ENCODE data around the gene SPATA32. TPM values are rescaled to one million over a fixed set of nuclear protein-coding genes. Genes with fewer than 3 reads are reported as not detected.

SPATA32 gene
- total RNA-seq, 1 experiment from 2014 or later = 0.15 TPM

DNA sequence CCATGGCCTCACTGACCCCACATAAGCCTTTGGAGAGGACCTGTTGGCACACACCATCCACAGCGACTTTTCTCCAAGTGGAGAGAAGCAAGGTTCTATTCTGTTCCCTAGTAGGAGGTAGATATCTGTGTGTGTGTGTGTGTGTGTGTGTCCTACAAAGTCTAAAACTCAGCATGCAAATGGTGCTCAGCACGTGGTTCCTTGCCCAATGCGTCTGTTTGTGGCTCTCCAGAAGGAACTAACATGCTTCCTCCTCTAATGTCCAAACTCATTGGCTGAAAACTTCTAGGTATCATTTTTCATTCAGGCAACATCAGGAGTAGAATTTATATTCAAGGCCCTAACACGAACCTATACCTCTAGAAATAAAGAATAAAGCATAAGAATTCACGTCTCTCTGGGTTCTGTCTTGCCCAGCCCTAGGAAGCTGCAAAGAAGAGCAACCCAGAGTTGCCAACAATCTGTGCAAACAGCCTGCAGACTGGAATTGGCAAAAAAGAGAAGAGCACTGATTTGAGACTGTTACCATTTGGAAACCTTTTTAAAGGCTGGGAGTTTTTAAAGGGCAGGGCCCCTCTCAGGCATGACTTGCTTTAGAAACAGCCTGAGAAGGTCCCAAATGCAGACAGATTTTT lies 29.4 kb upstream of the SPATA32 start:
- no peak overlapping the region for H3K4me3 ChIP-seq (replicated peaks in 1 of 2; ENCODE audit: low read depth in 1 of 2, low read length in 2 of 2)
- no peak for TF ChIP-seq CTCF (IDR thresholded peaks at IDR 0.05 in 2 of 3, conservative IDR thresholded peaks at IDR 0.05 in 1 of 3; ENCODE audit: borderline replicate concordance in 1 of 3, insufficient read depth in 1 of 3, low read depth in 2 of 3, low read length in 2 of 3)
- TF ChIP-seq POLR2A (IDR thresholded peaks at IDR 0.05; ENCODE audit: borderline replicate concordance, extremely low read depth, insufficient read depth, insufficient read length) = no peak
- TF ChIP-seq EZH2phosphoT487 (IDR thresholded peaks at IDR 0.05; ENCODE audit: borderline replicate concordance) = no peak
- TF ChIP-seq EZH2 (IDR thresholded peaks at IDR 0.05) = no peak
- TF ChIP-seq, protein P1, sequence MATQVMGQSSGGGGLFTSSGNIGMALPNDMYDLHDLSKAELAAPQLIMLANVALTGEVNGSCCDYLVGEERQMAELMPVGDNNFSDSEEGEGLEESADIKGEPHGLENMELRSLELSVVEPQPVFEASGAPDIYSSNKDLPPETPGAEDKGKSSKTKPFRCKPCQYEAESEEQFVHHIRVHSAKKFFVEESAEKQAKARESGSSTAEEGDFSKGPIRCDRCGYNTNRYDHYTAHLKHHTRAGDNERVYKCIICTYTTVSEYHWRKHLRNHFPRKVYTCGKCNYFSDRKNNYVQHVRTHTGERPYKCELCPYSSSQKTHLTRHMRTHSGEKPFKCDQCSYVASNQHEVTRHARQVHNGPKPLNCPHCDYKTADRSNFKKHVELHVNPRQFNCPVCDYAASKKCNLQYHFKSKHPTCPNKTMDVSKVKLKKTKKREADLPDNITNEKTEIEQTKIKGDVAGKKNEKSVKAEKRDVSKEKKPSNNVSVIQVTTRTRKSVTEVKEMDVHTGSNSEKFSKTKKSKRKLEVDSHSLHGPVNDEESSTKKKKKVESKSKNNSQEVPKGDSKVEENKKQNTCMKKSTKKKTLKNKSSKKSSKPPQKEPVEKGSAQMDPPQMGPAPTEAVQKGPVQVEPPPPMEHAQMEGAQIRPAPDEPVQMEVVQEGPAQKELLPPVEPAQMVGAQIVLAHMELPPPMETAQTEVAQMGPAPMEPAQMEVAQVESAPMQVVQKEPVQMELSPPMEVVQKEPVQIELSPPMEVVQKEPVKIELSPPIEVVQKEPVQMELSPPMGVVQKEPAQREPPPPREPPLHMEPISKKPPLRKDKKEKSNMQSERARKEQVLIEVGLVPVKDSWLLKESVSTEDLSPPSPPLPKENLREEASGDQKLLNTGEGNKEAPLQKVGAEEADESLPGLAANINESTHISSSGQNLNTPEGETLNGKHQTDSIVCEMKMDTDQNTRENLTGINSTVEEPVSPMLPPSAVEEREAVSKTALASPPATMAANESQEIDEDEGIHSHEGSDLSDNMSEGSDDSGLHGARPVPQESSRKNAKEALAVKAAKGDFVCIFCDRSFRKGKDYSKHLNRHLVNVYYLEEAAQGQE (IDR thresholded peaks at IDR 0.05; ENCODE audit: low read depth) = no peak
- no peak for TF ChIP-seq SRF (IDR thresholded peaks at IDR 0.05; ENCODE audit: low read depth)
- no peak for TF ChIP-seq YY1 (IDR thresholded peaks at IDR 0.05; ENCODE audit: extremely low read depth, insufficient replicate concordance, low read depth, low read length)
- TF ChIP-seq SP1 (IDR thresholded peaks at IDR 0.05; ENCODE audit: low read depth) = no peak
- TF ChIP-seq FOSL1 (IDR thresholded peaks at IDR 0.05; ENCODE audit: low read depth) = no peak
- no peak for TF ChIP-seq CBX3 (IDR thresholded peaks at IDR 0.05; ENCODE audit: low read depth)
- TF ChIP-seq ATF3 (IDR thresholded peaks at IDR 0.05) = no peak
- no peak for TF ChIP-seq ZNF274 (IDR thresholded peaks at IDR 0.05; ENCODE audit: low read depth, low read length)
- TF ChIP-seq POLR2AphosphoS5 (IDR thresholded peaks at IDR 0.05; ENCODE audit: low read depth, low read length) = no peak
- TF ChIP-seq TCF7L2 (IDR thresholded peaks at IDR 0.05; ENCODE audit: borderline replicate concordance, extremely low read depth, insufficient read depth, insufficient read length) = no peak
- no peak for TF ChIP-seq SIN3A (IDR thresholded peaks at IDR 0.05; ENCODE audit: low read depth)
- TF ChIP-seq EGR1 (IDR thresholded peaks at IDR 0.05; ENCODE audit: low read depth) = no peak
- TF ChIP-seq JUND (IDR thresholded peaks at IDR 0.05) = no peak
- no peak for TF ChIP-seq ZBTB33 (IDR thresholded peaks at IDR 0.05; ENCODE audit: extremely low read depth, insufficient replicate concordance, low read length)
- TF ChIP-seq CEBPB (IDR thresholded peaks at IDR 0.05; ENCODE audit: low read depth) = no peak
- CTCF ChIA-PET = no interaction called here
- BruUV-seq (replicated peaks) = no TSS peak
- H4K20me1 ChIP-seq (ENCODE audit: insufficient read depth) = peaks cover 20% of the 10 kb centered on the region; the same call in 1 of the 2 replicates
- peaks cover 75% of the 10 kb centered on the region for H3K79me2 ChIP-seq (ENCODE audit: insufficient read depth, low read length)
- H3K36me3 ChIP-seq (ENCODE audit: control insufficient read depth in 1 of 2, insufficient read depth in 2 of 2, low read length in 2 of 2) = peaks cover 18 to 43% of the 10 kb centered on the region in 2 experiments; a peak in 3 of 4 replicates
- H3K4me1 ChIP-seq (ENCODE audit: control insufficient read depth in 1 of 2, insufficient read depth in 2 of 2, low read length in 2 of 2) = peaks cover 29 to 39% of the 10 kb centered on the region in 2 experiments
- no peaks in the 10 kb centered on the region for H3K9me3 ChIP-seq (ENCODE audit: control insufficient read depth in 1 of 2, insufficient read depth in 1 of 2, low read depth in 1 of 2, low read length in 2 of 2)
- RAD21 ChIA-PET (ENCODE audit: low non-redundant PET in 1 of 2, low total read pairs in 2 of 2, uncharacterized antibody in 2 of 2, unreplicated experiment in 2 of 2) = no interaction called here
- H3K27me3 ChIP-seq (ENCODE audit: insufficient read depth, low read length) = no peaks in the 10 kb centered on the region
- intact Hi-C loops (cut with micrococcal nuclease) = no loop called here
- DNase-seq (ENCODE audit: low read depth, low spot score) = no peak
- H3K9me2 ChIP-seq (ENCODE audit: insufficient read depth) = no peaks in the 10 kb centered on the region
- H3K9ac ChIP-seq (ENCODE audit: low read length) = no peak overlapping the region
- no peak overlapping the region for H3K4me2 ChIP-seq (ENCODE audit: low read length)
- H3K27ac ChIP-seq (ENCODE audit: low read depth, low read length) = no peak overlapping the region
- POLR2A ChIA-PET = no interaction called here
- ATAC-seq = no peak
- no peak overlapping the region for H2AFZ ChIP-seq (ENCODE audit: low read depth, low read length, poor library complexity, severe bottlenecking)

Measured in HCT116 (cell line).